H1 (cell line): Measurements from ENCODE around the gene ZNF470. TPM values are rescaled to one million over a fixed set of nuclear protein-coding genes. Genes with fewer than 3 reads are reported as not detected.

ENCODE experiments used
- CTCF ChIA-PET: fragments of 300-600 bp; sonication (Branson Sonifier 250); formaldehyde crosslinking; loops from one replicate; lab custom pipeline; 2021; ENCODE audit not compliant: partially characterized antibody; lab: Charles Lee
- POLR2A ChIA-PET: fragments of 300-600 bp; sonication (Branson Sonifier 250); formaldehyde crosslinking; loops from one replicate; lab custom pipeline; 2021; ENCODE audit warnings: inconsistent platforms; ENCODE audit not compliant: partially characterized antibody; lab: Charles Lee
- DNase-seq, 2 experiments: peaks; one replicate each; pipeline versions ENCODE4 v3.0.0 to v3.0.0-alpha.2; 2010 to 2022; ENCODE audit warnings: low spot score in 2 of 2, low read depth in 1 of 2, mixed read lengths in 1 of 2
- FAIRE-seq: peaks from 2 replicates; lab custom pipeline; 2011; peaks lifted over from hg19 to GRCh38; lab: Jason Lieb, UNC
- H2AFZ ChIP-seq: 2 replicates; pipeline ENCODE4 v1.8.1; 2012; ENCODE audit warnings: low read length, inconsistent platforms
- H2AK5ac ChIP-seq: 2 replicates; pipeline ENCODE4 v1.6.1; 2013; ENCODE audit warnings: low read depth, low read length
- H2BK120ac ChIP-seq: replicated peaks from 2 replicates; pipeline ENCODE3; 2013; ENCODE audit warnings: low read depth, low read length, inconsistent platforms
- H2BK12ac ChIP-seq: 2 replicates; pipeline ENCODE4 v1.6.1; 2013; ENCODE audit warnings: low read depth, low read length
- H2BK15ac ChIP-seq: 2 replicates; pipeline ENCODE4 v1.6.1; 2013; ENCODE audit warnings: low read length
- H2BK20ac ChIP-seq: 2 replicates; pipeline ENCODE4 v1.6.1; 2013; ENCODE audit warnings: low read length
- H2BK5ac ChIP-seq: 2 replicates; pipeline ENCODE4 v1.6.1; 2013; ENCODE audit warnings: low read depth, low read length
- H3K14ac ChIP-seq: 2 replicates; pipeline ENCODE4 v1.6.1; 2013; ENCODE audit warnings: inconsistent platforms; ENCODE audit not compliant: insufficient read length
- H3K18ac ChIP-seq: 2 replicates; pipeline ENCODE4 v1.6.1; 2013; ENCODE audit warnings: low read length; ENCODE audit errors: extremely low read depth
- H3K23ac ChIP-seq: 2 replicates; pipeline ENCODE4 v1.6.1; 2013; ENCODE audit warnings: inconsistent platforms; ENCODE audit not compliant: insufficient read length
- H3K23me2 ChIP-seq: 2 replicates; pipeline ENCODE4 v1.6.1; 2013; ENCODE audit warnings: low read depth, low read length
- H3K27ac ChIP-seq: 2 replicates; pipeline ENCODE4 v1.6.1; 2011; ENCODE audit warnings: low read depth, low read length, inconsistent platforms
- H3K27me3 ChIP-seq, 4 experiments: replicated peaks in 1 of 4; 1 replicate in 1 of 4; 2 replicates in 3 of 4; pipeline versions ENCODE4 v1.6.1 to v1.8.1; 2011 to 2013; ENCODE audit warnings: low read length in 3 of 4, mild to moderate bottlenecking in 3 of 4, inconsistent platforms in 2 of 4, mixed read lengths in 2 of 4, moderate library complexity in 1 of 4; ENCODE audit not compliant: control insufficient read depth in 3 of 4, insufficient read depth in 3 of 4; ENCODE audit errors: extremely low read depth in 1 of 4
- H3K36me3 ChIP-seq, 4 experiments: 2 replicates each; pipeline versions ENCODE4 v1.6.1 to v1.8.1; 2011 to 2013; ENCODE audit warnings: mild to moderate bottlenecking in 4 of 4, low read length in 3 of 4, moderate library complexity in 2 of 4, control low read depth in 1 of 4, inconsistent platforms in 1 of 4; ENCODE audit not compliant: insufficient read depth in 4 of 4, control insufficient read depth in 2 of 4
- H3K4ac ChIP-seq: replicated peaks from 2 replicates; pipeline ENCODE3; 2013; ENCODE audit warnings: low read length, low read depth, mixed read lengths, inconsistent platforms; ENCODE audit not compliant: insufficient read length
- H3K4me1 ChIP-seq, 4 experiments: replicated peaks in 1 of 4; 1 replicate in 1 of 4; 2 replicates in 3 of 4; pipeline versions ENCODE4 v1.6.1 to v1.8.1; 2011 to 2013; ENCODE audit warnings: low read length in 3 of 4, inconsistent platforms in 2 of 4, mixed read lengths in 1 of 4; ENCODE audit not compliant: insufficient read depth in 4 of 4, control insufficient read depth in 3 of 4
- H3K4me2 ChIP-seq, 2 experiments: 2 replicates each; pipeline versions ENCODE4 v1.6.1 to v1.8.1; 2011 to 2013; ENCODE audit warnings: low read depth in 2 of 2, low read length in 2 of 2, control low read depth in 1 of 2, inconsistent platforms in 1 of 2, mild to moderate bottlenecking in 1 of 2; ENCODE audit not compliant: insufficient read depth in 1 of 2
- H3K4me3 ChIP-seq, 4 experiments: fragments of 200-600, 300-600 bp in 1 of 4; sonication (generic), shearing (Covaris generic), sonication (Bioruptor Twin) in 1 of 4; 2 replicates each; pipeline versions ENCODE4 v1.5.1 to v1.8.1; 2011 to 2016; ENCODE audit warnings: low read length in 4 of 4, low read depth in 3 of 4, control low read depth in 2 of 4, inconsistent platforms in 2 of 4, mild to moderate bottlenecking in 2 of 4, mixed read lengths in 1 of 4, moderate library complexity in 1 of 4; ENCODE audit not compliant: insufficient read depth in 2 of 4; ENCODE audit errors: extremely low read depth in 1 of 4
- H3K56ac ChIP-seq: replicated peaks from 2 replicates; pipeline ENCODE3; 2013; ENCODE audit warnings: low read depth, mild to moderate bottlenecking, mixed read lengths, low read length, inconsistent platforms; ENCODE audit not compliant: insufficient read length
- H3K79me1 ChIP-seq: 2 replicates; pipeline ENCODE4 v1.6.1; 2013; ENCODE audit warnings: low read depth, low read length, control low read depth
- H3K79me2 ChIP-seq, 2 experiments: 2 replicates each; pipeline versions ENCODE4 v1.6.1 to v1.8.1; 2012 to 2013; ENCODE audit warnings: low read length in 2 of 2, mild to moderate bottlenecking in 2 of 2, inconsistent platforms in 1 of 2; ENCODE audit not compliant: insufficient read depth in 2 of 2, control insufficient read depth in 1 of 2
- H3K9ac ChIP-seq, 4 experiments: replicated peaks in 1 of 4; 1 replicate in 1 of 4; 2 replicates in 3 of 4; pipeline versions ENCODE4 v1.6.1 to v1.8.1; 2011 to 2013; ENCODE audit warnings: low read depth in 3 of 4, low read length in 3 of 4, control low read depth in 2 of 4, mild to moderate bottlenecking in 2 of 4, moderate library complexity in 2 of 4, inconsistent platforms in 1 of 4; ENCODE audit errors: extremely low read depth in 1 of 4
- H3K9me3 ChIP-seq, 2 experiments: 2 replicates each; pipeline versions ENCODE4 v1.6.1 to v1.8.1; 2012 to 2013; ENCODE audit warnings: mild to moderate bottlenecking in 2 of 2, moderate library complexity in 2 of 2, control low read depth in 1 of 2, inconsistent platforms in 1 of 2, low read depth in 1 of 2, low read length in 1 of 2, mixed read lengths in 1 of 2; ENCODE audit not compliant: insufficient read depth in 2 of 2
- H4K20me1 ChIP-seq, 2 experiments: replicated peaks in 1 of 2; 2 replicates each; pipeline versions ENCODE3 to v1.8.1; 2011 to 2013; ENCODE audit warnings: inconsistent platforms in 2 of 2, low read length in 2 of 2, mild to moderate bottlenecking in 1 of 2; ENCODE audit not compliant: insufficient read depth in 2 of 2, control insufficient read depth in 1 of 2
- H4K5ac ChIP-seq: 2 replicates; pipeline ENCODE4 v1.6.1; 2013; ENCODE audit warnings: low read length, low read depth, mixed read lengths, inconsistent platforms; ENCODE audit not compliant: insufficient read length
- H4K8ac ChIP-seq: 2 replicates; pipeline ENCODE4 v1.8.0; 2013; ENCODE audit warnings: mild to moderate bottlenecking, moderate library complexity, low read length, inconsistent platforms; ENCODE audit not compliant: insufficient read depth; ENCODE audit errors: extremely low read depth
- H4K91ac ChIP-seq: replicated peaks from 2 replicates; pipeline ENCODE3; 2013; ENCODE audit warnings: low read length, mixed read lengths, inconsistent platforms; ENCODE audit not compliant: insufficient read length
- ATF2 ChIP-seq: IDR thresholded peaks from 2 replicates; pipeline ENCODE4 v1.6.1; 2012; ENCODE audit warnings: low read length, inconsistent platforms
- CBX8 ChIP-seq: fragments of 300-800, 300-1000 bp; sonication (generic); IDR thresholded peaks from 2 replicates; pipeline ENCODE4 v1.7.1; 2016; ENCODE audit warnings: low read depth, low read length, borderline replicate concordance
- CREB1 ChIP-seq: IDR thresholded peaks from 2 replicates; pipeline ENCODE4 v1.6.1; 2012; ENCODE audit warnings: inconsistent platforms
- EP300 ChIP-seq, 2 experiments: IDR thresholded peaks; 1 replicate in 1 of 2; 2 replicates in 1 of 2; pipeline ENCODE4 v1.6.1; 2011 to 2012; ENCODE audit warnings: low read depth in 2 of 2, low read length in 2 of 2, mild to moderate bottlenecking in 2 of 2, borderline replicate concordance in 1 of 2, inconsistent platforms in 1 of 2, moderate library complexity in 1 of 2
- NANOG ChIP-seq: IDR thresholded peaks from 2 replicates; pipeline ENCODE4 v1.6.1; 2011; ENCODE audit warnings: low read length, low read depth, mild to moderate bottlenecking, inconsistent platforms; ENCODE audit not compliant: insufficient read depth, poor library complexity, severe bottlenecking
- RBBP5 ChIP-seq: IDR thresholded peaks from 2 replicates; pipeline ENCODE4 v1.7.1; 2012; ENCODE audit warnings: low read depth, mild to moderate bottlenecking, inconsistent platforms, low read length, moderate library complexity, borderline replicate concordance
- SAP30 ChIP-seq: fragments of 300-600 bp; sonication (generic); IDR thresholded peaks from 2 replicates; pipeline ENCODE4 v1.7.1; 2012; ENCODE audit warnings: low read length, moderate library complexity, mild to moderate bottlenecking, inconsistent platforms; ENCODE audit not compliant: insufficient read depth, insufficient replicate concordance
- SP2 ChIP-seq: IDR thresholded peaks from 2 replicates; pipeline ENCODE4 v1.6.1; 2012; ENCODE audit warnings: mild to moderate bottlenecking, low read length, inconsistent platforms
- SRF ChIP-seq: IDR thresholded peaks from 2 replicates; pipeline ENCODE4 v1.6.1; 2011; ENCODE audit warnings: mild to moderate bottlenecking, low read depth, low read length, moderate library complexity
- TEAD4 ChIP-seq: IDR thresholded peaks from 2 replicates; pipeline ENCODE4 v1.6.1; 2012; ENCODE audit warnings: low read depth, low read length, inconsistent platforms, mixed read lengths
- USF2 ChIP-seq: IDR thresholded peaks from 2 replicates; pipeline ENCODE4 v1.6.1; 2011; ENCODE audit warnings: low read length, improper control_type of control experiment
- WGBS, 2 experiments: shearing (Covaris generic) in 1 of 2; methylation state at CpG; one replicate each; pipeline versions ENCODE4 v1.1.6 to v1.1.7; 2013 to 2015; ENCODE audit warnings: low lambda C conversion rate in 2 of 2, mixed read lengths in 2 of 2, inconsistent platforms in 1 of 2, low coverage in 1 of 2, missing lambda C conversion rate in 1 of 2; ENCODE audit not compliant: insufficient replicate concordance in 2 of 2, insufficient coverage in 1 of 2, insufficient read length in 1 of 2; ENCODE audit errors: extremely low coverage in 1 of 2, missing lambda C conversion rate in 1 of 2; 5-methylcytosine and 5-hydroxymethylcytosine counted together
- polyA plus RNA-seq, 7 experiments: library from polyadenylated mRNA; depleted of rRNA in 3 of 7; stranded (reverse) in 5 of 7; unstranded in 2 of 7; fragments of >200 nt in 5 of 7; fragments of 200-250 nt in 2 of 7; gene quantifications; 1 replicate in 5 of 7; 2 replicates in 1 of 7; 4 replicates in 1 of 7; pipeline versions ENCODE4 v1.2.1 to v1.2.3, GENCODE V29; 2011 to 2013; ENCODE audit warnings: missing spikeins in 2 of 7, mixed read lengths in 2 of 7
- total RNA-seq: library from RNA; stranded (reverse); fragmentation: NEBNext Ultra II Directional; extraction: Animal tissue kit (Norgen Biotek cat#: 25700); gene quantifications from 2 replicates; pipeline ENCODE4 v1.2.1, GENCODE V29; 2021

The ZNF470 gene
- total and polyA plus RNA-seq, 2 of the 8 experiments (the other 6 are each of a cell fraction or from before 2014, with no cell fraction given), result 2.0 to 8.8 TPM

DNA sequence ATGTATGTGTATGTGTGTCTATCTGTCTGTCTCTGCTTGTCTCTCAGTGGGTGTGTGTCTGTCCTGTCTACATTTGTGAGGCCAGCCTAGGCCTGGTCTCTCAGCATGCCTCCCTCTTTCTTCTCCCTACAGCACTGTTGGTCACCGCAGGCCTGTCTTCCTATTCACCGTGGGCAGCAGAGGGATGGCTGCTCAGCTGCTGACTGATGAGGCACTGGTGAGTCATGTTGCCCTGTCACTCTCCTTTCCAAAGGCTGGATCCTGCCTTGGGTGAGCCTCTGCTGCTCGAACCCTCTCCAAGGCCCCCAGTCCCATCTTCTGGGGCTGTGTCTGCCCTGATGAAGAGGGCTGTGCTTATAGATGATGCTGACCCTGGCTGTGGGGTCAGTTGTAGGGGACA, 34.1 kb downstream of the ZNF470 start:
- WGBS, 2 experiments, result 88% methylated on average over 3 of the region's 3 CpGs; no CpG with 5 or more reads in 1 of the 2 experiments
- Histone ChIP-seq H3K23me2 (no peaks in the 10 kb centered on the region), H3K23ac (no peak overlapping the region), H2BK20ac (no peak overlapping the region), H3K56ac (no peak overlapping the region), H3K9ac (no peak overlapping the region), H2AFZ (no peak overlapping the region), H2BK12ac (no peak overlapping the region), H3K79me1 (peaks cover 5% of the 10 kb centered on the region), H3K36me3 (peaks cover 0 to 10% (median 4%) of the 10 kb centered on the region in 4 experiments; a peak in 6 of 8 replicates), H2BK15ac (no peak overlapping the region), H3K4me2 (no peak overlapping the region), H4K20me1 (no peaks in the 10 kb centered on the region), H4K5ac (no peak overlapping the region), H3K27me3 (no peaks in the 10 kb centered on the region), H2BK5ac (no peak overlapping the region; the same call in 1 of the 2 replicates), H3K79me2 (peaks cover 3 to 39% of the 10 kb centered on the region in 2 experiments; a peak in 3 of 4 replicates), H3K18ac (no peak overlapping the region), H2AK5ac (no peak overlapping the region), H3K4me1 (no peaks in the 10 kb centered on the region; a peak in 1 of 7 replicates), H3K27ac (no peak overlapping the region), H4K91ac (no peak overlapping the region), H2BK120ac (no peak overlapping the region), H4K8ac (no peak overlapping the region), H3K4me3 (no peak overlapping the region), H3K9me3 (peaks cover 10 to 13% of the 10 kb centered on the region in 2 experiments; a peak in 2 of 4 replicates), H3K4ac (no peak overlapping the region), H3K14ac (no peak overlapping the region)
- ChIA-PET CTCF (no interaction called here), POLR2A (no interaction called here)
- no peak for DNase-seq
- FAIRE-seq, result no peak
- no peak for TF ChIP-seq CBX8
- no peak for TF ChIP-seq ATF2
- no peak for TF ChIP-seq SP2
- TF ChIP-seq USF2, result no peak
- no peak for TF ChIP-seq SAP30
- TF ChIP-seq SRF, result no peak
- TF ChIP-seq CREB1, result no peak
- no peak for TF ChIP-seq TEAD4
- no peak for TF ChIP-seq NANOG
- no peak for TF ChIP-seq RBBP5
- TF ChIP-seq EP300 (IDR thresholded peaks at IDR 0.05; ENCODE audit: borderline replicate concordance in 1 of 2, low read depth in 2 of 2, low read length in 2 of 2), result no peak
